HG03354 (cell line): Measurements from ENCODE around the gene SIK3.
"Not testable (repeated sequence)": the region's sequence is repeated elsewhere in the genome, so short reads cannot be mapped to it uniquely, and the experiment has no call there.

ENCODE experiments used
- ATAC-seq: cut with Tn5 transposase; IDR thresholded peaks from one replicate; pipeline ENCODE4 v1.9.1; 2021; ENCODE audit warnings: mild to moderate bottlenecking; ENCODE audit not compliant: unreplicated experiment, poor library complexity, severe bottlenecking

Gene SIK3

GRCh38 chr11:117112497-117112896 lies 14.3 kb upstream of the SIK3 start:
- not testable (repeated sequence) for ATAC-seq

- no peak for ATAC-seq
These were observed 12.2 kb upstream of the SIK3 start for GRCh38 chr11:117110294-117110950.

- ATAC-seq: no peak
These were observed 9.7 kb upstream of the SIK3 start for GRCh38 chr11:117107701-117108590.

GRCh38 chr11:117100556-117100955 lies 2.3 kb upstream of the SIK3 start:
- no peak for ATAC-seq

- ATAC-seq: no peak
These were observed 1.5 kb upstream of the SIK3 start for GRCh38 chr11:117099696-117100095.

GRCh38 chr11:117097389-117098268 lies 599 bp downstream of the SIK3 start:
- peak; percentile 34 for ATAC-seq

- no peak for ATAC-seq
These were observed 1.2 kb downstream of the SIK3 start for GRCh38 chr11:117097014-117097388.

- ATAC-seq: peak; percentile 43
These were observed 1.8 kb downstream of the SIK3 start for GRCh38 chr11:117096201-117096991.

GRCh38 chr11:117095284-117096161 lies 2.7 kb downstream of the SIK3 start:
- no peak for ATAC-seq

- ATAC-seq: no peak
These were observed 3.5 kb downstream of the SIK3 start for GRCh38 chr11:117094776-117095175.

GRCh38 chr11:117092951-117093590 lies 5.2 kb downstream of the SIK3 start:
- ATAC-seq: no peak

- ATAC-seq: no peak
These were observed 6.3 kb downstream of the SIK3 start for GRCh38 chr11:117091753-117092477.

- ATAC-seq: no peak
These were observed 8.0 kb downstream of the SIK3 start for GRCh38 chr11:117090111-117090706.

- ATAC-seq: no peak
These were observed 8.5 kb downstream of the SIK3 start for GRCh38 chr11:117089685-117090084.

- no peak for ATAC-seq
These were observed 10.8 kb downstream of the SIK3 start for GRCh38 chr11:117087446-117087845.

- no peak for ATAC-seq
These were observed 13.2 kb downstream of the SIK3 start for GRCh38 chr11:117084992-117085391.
